GM23248 (cell line): Measurements from ENCODE around the gene PLCB2. TPM values are rescaled to one million over a fixed set of nuclear protein-coding genes. Genes with fewer than 3 reads are reported as not detected.

Experiments
- DNase-seq: peaks from one replicate; pipeline ENCODE4 v3.0.0-alpha.2; 2015
- H2AFZ ChIP-seq: fragments of 200-600 bp; sonication (generic); 2 replicates; pipeline ENCODE4 v1.6.1; 2016; ENCODE audit warnings: antibody characterized with exemption
- H3F3A ChIP-seq: fragments of 200-600 bp; sonication (generic); 2 replicates; pipeline ENCODE4 v1.6.1; 2016; ENCODE audit warnings: mild to moderate bottlenecking, antibody characterized with exemption, mixed run types; ENCODE audit not compliant: insufficient read depth
- H3K27ac ChIP-seq: fragments of 200-600 bp; sonication (generic); 2 replicates; pipeline ENCODE4 v1.5.1; 2016; ENCODE audit warnings: mild to moderate bottlenecking
- H3K27me3 ChIP-seq: fragments of 200-600 bp; sonication (generic); replicated peaks from 2 replicates; pipeline ENCODE4 v1.6.1; 2016; ENCODE audit warnings: mild to moderate bottlenecking; ENCODE audit not compliant: insufficient read depth
- H3K36me3 ChIP-seq: fragments of 200-600 bp; sonication (generic); 2 replicates; pipeline ENCODE4 v1.6.1; 2016; ENCODE audit warnings: low read depth, mild to moderate bottlenecking
- H3K4me1 ChIP-seq: fragments of 200-600 bp; sonication (generic); 2 replicates; pipeline ENCODE4 v1.6.1; 2016; ENCODE audit warnings: mild to moderate bottlenecking; ENCODE audit not compliant: insufficient read depth
- H3K4me2 ChIP-seq: fragments of 200-600 bp; sonication (generic); one replicate; pipeline ENCODE4 v1.6.1; 2016; ENCODE audit warnings: mild to moderate bottlenecking; ENCODE audit not compliant: unreplicated experiment
- H3K4me3 ChIP-seq: fragments of 200-600 bp; sonication (generic); 2 replicates; pipeline ENCODE4 v1.5.1; 2016; ENCODE audit warnings: mild to moderate bottlenecking
- H3K79me2 ChIP-seq: fragments of 200-600 bp; sonication (generic); 2 replicates; pipeline ENCODE4 v1.6.1; 2016; ENCODE audit warnings: mild to moderate bottlenecking; ENCODE audit not compliant: insufficient read depth
- H3K9ac ChIP-seq: fragments of 200-600 bp; sonication (generic); 2 replicates; pipeline ENCODE4 v1.6.1; 2016; ENCODE audit warnings: mild to moderate bottlenecking
- H3K9me2 ChIP-seq: fragments of 200-600 bp; sonication (generic); 2 replicates; pipeline ENCODE4 v1.6.1; 2016; ENCODE audit warnings: mixed run types, mild to moderate bottlenecking, moderate library complexity; ENCODE audit not compliant: insufficient read depth
- H3K9me3 ChIP-seq: fragments of 200-600 bp; sonication (generic); one replicate; pipeline ENCODE4 v1.6.1; 2017; ENCODE audit warnings: low read depth
- H4K20me1 ChIP-seq: fragments of 200-600 bp; sonication (generic); 2 replicates; pipeline ENCODE4 v1.6.0; 2016; ENCODE audit not compliant: insufficient read depth
- EZH2 ChIP-seq: fragments of 200-600 bp; sonication (generic); IDR thresholded peaks from 2 replicates; pipeline ENCODE4 v1.6.1; 2018; ENCODE audit warnings: antibody characterized with exemption, mild to moderate bottlenecking; ENCODE audit not compliant: insufficient read depth, poor library complexity, severe bottlenecking
- EZH2phosphoT487 ChIP-seq: fragments of 200-600 bp; sonication (generic); IDR thresholded peaks from 2 replicates; pipeline ENCODE4 v1.6.1; 2018; ENCODE audit warnings: antibody characterized with exemption, moderate library complexity, mild to moderate bottlenecking, low read depth; ENCODE audit not compliant: insufficient read depth
- WGBS, 2 experiments: methylation state at CpG; one replicate each; pipeline ENCODE4 v1.1.6; 2015 to 2017; ENCODE audit warnings: low lambda C conversion rate in 2 of 2, low coverage in 1 of 2; ENCODE audit errors: missing lambda C conversion rate in 2 of 2; 5-methylcytosine and 5-hydroxymethylcytosine counted together
- in situ Hi-C: fragments of 300-500 bp; cut with MboI; formaldehyde crosslinking; loops from 2 replicates; pipeline ENCODE4 v1.15.0; 2020
- polyA plus RNA-seq: library from polyadenylated mRNA; unstranded; fragments of >200 nt; fragmentation: Nextera tagmentation; extraction: Ambion mirVana; gene quantifications from 2 replicates; pipeline ENCODE4 v1.2.1, GENCODE V29; 2016
- total RNA-seq: library from RNA; depleted of rRNA; stranded (reverse); fragments of >200 nt; shearing (Covaris generic); gene quantifications from 2 replicates; pipeline ENCODE4 v1.2.3, GENCODE V29; 2014

PLCB2 gene
- total and polyA plus RNA-seq, 2 experiments from 2014 or later, result 0.54 to 1.1 TPM

- Histone ChIP-seq H3K4me2 (peak overlapping the region; percentile 90), H3K9ac (peak overlapping the region; percentile 96), H3K9me3 (no peaks in the 10 kb centered on the region), H3F3A (peaks cover 24% of the 10 kb centered on the region), H3K79me2 (peaks cover 29% of the 10 kb centered on the region), H3K27ac (peak overlapping the region; percentile 99), H3K36me3 (peaks cover 7% of the 10 kb centered on the region; the same call in 1 of the 2 replicates), H4K20me1 (no peaks in the 10 kb centered on the region), H3K4me3 (peak overlapping the region; percentile 79), H3K9me2 (no peaks in the 10 kb centered on the region), H3K27me3 (no peaks in the 10 kb centered on the region), H2AFZ (no peak overlapping the region), H3K4me1 (peaks cover 54% of the 10 kb centered on the region)
- TF ChIP-seq EZH2phosphoT487 (no peak), EZH2 (no peak)
- DNase-seq, result peak; percentile 56
- in situ Hi-C loops, result no loop called here
- 48 to 54% methylated on average over 11 of the region's 11 CpGs for WGBS, 2 experiments
Observed at GRCh38 chr15:40338041-40338657, 30.4 kb upstream of the PLCB2 start.

DNA sequence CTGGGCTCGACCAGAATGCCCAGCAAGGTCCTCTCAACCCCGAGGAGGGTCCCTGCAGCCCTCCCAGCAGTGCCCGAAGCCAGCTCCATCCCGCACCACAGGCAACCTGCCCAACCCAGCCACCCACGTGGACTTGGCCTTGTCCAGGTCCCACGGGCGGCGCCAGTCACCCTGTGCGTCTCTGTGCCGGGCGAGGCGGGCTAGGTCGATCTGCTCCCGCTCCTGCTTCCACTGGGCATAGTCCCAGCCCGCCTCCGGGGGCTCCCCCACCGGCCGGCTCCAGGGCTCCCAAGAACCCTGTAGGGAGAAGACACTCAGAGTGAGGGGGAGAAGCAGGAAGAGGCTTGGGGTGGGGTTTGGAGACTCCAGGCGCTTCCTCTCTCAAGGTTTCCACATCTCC is 29.9 kb upstream of the PLCB2 start:
- H4K20me1 ChIP-seq, result no peaks in the 10 kb centered on the region
- peaks cover 50% of the 10 kb centered on the region for H3K4me1 ChIP-seq
- no peak for DNase-seq
- H3K9me3 ChIP-seq, result no peaks in the 10 kb centered on the region
- in situ Hi-C loops, result no loop called here
- peaks cover 7% of the 10 kb centered on the region; the same call in 1 of the 2 replicates for H3K36me3 ChIP-seq
- H3F3A ChIP-seq, result peaks cover 19% of the 10 kb centered on the region
- H3K4me3 ChIP-seq, result peak overlapping the region; percentile 79
- H3K27me3 ChIP-seq, result no peaks in the 10 kb centered on the region
- H3K9ac ChIP-seq, result peak overlapping the region; percentile 96
- WGBS, 2 experiments, result 79% methylated on average over 17 to 19 of the region's 19 CpGs
- H3K79me2 ChIP-seq, result peaks cover 29% of the 10 kb centered on the region
- no peak overlapping the region for H2AFZ ChIP-seq
- TF ChIP-seq EZH2phosphoT487, result no peak
- TF ChIP-seq EZH2, result no peak
- H3K9me2 ChIP-seq, result no peaks in the 10 kb centered on the region
- peak overlapping the region; percentile 90 for H3K4me2 ChIP-seq
- H3K27ac ChIP-seq, result 0 out of 2 replicates have a peak overlapping the region, but pooled peaks have one; percentile 99

DNA sequence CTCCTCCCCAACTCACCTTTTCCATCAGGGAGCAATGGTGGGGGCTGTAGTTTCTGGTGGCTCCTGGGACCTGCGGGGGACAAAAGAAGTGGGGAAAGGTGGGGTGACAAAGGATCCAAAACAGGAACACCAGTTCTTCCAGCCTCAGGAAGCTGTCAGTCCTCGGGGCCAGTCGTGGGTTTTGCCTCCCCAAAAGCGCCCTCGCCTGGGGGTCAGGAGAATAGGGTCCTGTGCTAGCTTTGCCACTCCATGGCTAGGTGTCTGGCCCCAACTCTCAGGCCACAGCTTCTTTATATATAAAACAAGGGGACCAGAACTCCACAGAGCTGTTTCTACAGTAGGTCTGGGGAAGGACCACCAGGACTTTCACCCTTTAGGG is 29.0 kb upstream of the PLCB2 start:
- Histone ChIP-seq H3K27ac (no peak overlapping the region), H4K20me1 (no peaks in the 10 kb centered on the region), H3K27me3 (no peaks in the 10 kb centered on the region), H3K4me2 (no peak overlapping the region), H3K4me1 (peaks cover 42% of the 10 kb centered on the region), H3K9me2 (no peaks in the 10 kb centered on the region), H3F3A (peaks cover 23% of the 10 kb centered on the region), H2AFZ (no peak overlapping the region), H3K4me3 (no peak overlapping the region), H3K79me2 (peaks cover 29% of the 10 kb centered on the region), H3K9ac (no peak overlapping the region), H3K36me3 (peaks cover 7% of the 10 kb centered on the region; the same call in 1 of the 2 replicates), H3K9me3 (no peaks in the 10 kb centered on the region)
- no peak for TF ChIP-seq EZH2
- TF ChIP-seq EZH2phosphoT487, result no peak
- no peak for DNase-seq
- WGBS, 2 experiments, result 88 to 89% methylated on average over 5 of the region's 5 CpGs
- in situ Hi-C loops, result no loop called here

- H3K27ac ChIP-seq, result no peak overlapping the region
- in situ Hi-C loops, result no loop called here
Observed at GRCh38 chr15:40335938-40336743, 28.4 kb upstream of the PLCB2 start.

More at GRCh38 chr15:40335938-40336743, 28.4 kb upstream of the PLCB2 start:
- no peaks in the 10 kb centered on the region for H3K9me3 ChIP-seq
- no peak overlapping the region for H3K4me2 ChIP-seq
- H4K20me1 ChIP-seq, result no peaks in the 10 kb centered on the region
- no peak overlapping the region for H3K4me3 ChIP-seq
- no peak overlapping the region for H2AFZ ChIP-seq
- 81 to 84% methylated on average over 13 of the region's 13 CpGs for WGBS, 2 experiments
- H3K79me2 ChIP-seq, result peaks cover 29% of the 10 kb centered on the region
- peaks cover 36% of the 10 kb centered on the region for H3K4me1 ChIP-seq
- no peaks in the 10 kb centered on the region for H3K9me2 ChIP-seq
- TF ChIP-seq EZH2 (no peak), EZH2phosphoT487 (no peak)
- H3K9ac ChIP-seq, result no peak overlapping the region
- H3F3A ChIP-seq, result peaks cover 21% of the 10 kb centered on the region
- no peak for DNase-seq
- peaks cover 7% of the 10 kb centered on the region; the same call in 1 of the 2 replicates for H3K36me3 ChIP-seq
- no peaks in the 10 kb centered on the region for H3K27me3 ChIP-seq
